Chondrocyte (in vitro differentiated cells): ENCODE results near the gene METTL13. TPM values are rescaled to one million over a fixed set of nuclear protein-coding genes. Genes with fewer than 3 reads are reported as not detected.

Experiments used
- DNase-seq: peaks from one replicate; pipeline ENCODE4 v3.0.0; 2021; ENCODE audit warnings: mixed read lengths, low spot score
- H3K27ac Mint-ChIP-seq: one replicate; pipeline ENCODE4 v1.8.0; 2021; ENCODE audit warnings: mild to moderate bottlenecking, moderate library complexity, mixed read lengths; ENCODE audit not compliant: unreplicated experiment
- H3K27me3 Mint-ChIP-seq: 2 replicates; pipeline ENCODE4 v1.8.0; 2021; ENCODE audit warnings: low read depth, mixed read lengths
- H3K36me3 Mint-ChIP-seq: 2 replicates; pipeline ENCODE4 v1.8.0; 2021; ENCODE audit warnings: low read depth, mixed read lengths
- H3K4me1 Mint-ChIP-seq: 2 replicates; pipeline ENCODE4 v1.8.0; 2021; ENCODE audit warnings: low read depth, mild to moderate bottlenecking, mixed read lengths
- H3K4me3 Mint-ChIP-seq: one replicate; pipeline ENCODE4 v1.8.0; 2021; ENCODE audit warnings: mild to moderate bottlenecking, moderate library complexity, mixed read lengths; ENCODE audit not compliant: unreplicated experiment
- H3K9me3 Mint-ChIP-seq: 2 replicates; pipeline ENCODE4 v1.8.0; 2021; ENCODE audit warnings: low read depth, mixed read lengths
- total RNA-seq: library from RNA; stranded (reverse); gene quantifications from 3 replicates; pipeline ENCODE4 v1.2.1, GENCODE V29; 2021
- TF ChIP-seq, protein P1 (sequence below): fragments of 200-600 bp; sonication (generic); IDR thresholded peaks from 2 replicates; pipeline ENCODE4 v1.5.0; 2021; ENCODE audit warnings: antibody characterized with exemption, mild to moderate bottlenecking, moderate library complexity

METTL13 gene
- total RNA-seq, 1 donor from 2014 or later, result 21.4 TPM

DNA sequence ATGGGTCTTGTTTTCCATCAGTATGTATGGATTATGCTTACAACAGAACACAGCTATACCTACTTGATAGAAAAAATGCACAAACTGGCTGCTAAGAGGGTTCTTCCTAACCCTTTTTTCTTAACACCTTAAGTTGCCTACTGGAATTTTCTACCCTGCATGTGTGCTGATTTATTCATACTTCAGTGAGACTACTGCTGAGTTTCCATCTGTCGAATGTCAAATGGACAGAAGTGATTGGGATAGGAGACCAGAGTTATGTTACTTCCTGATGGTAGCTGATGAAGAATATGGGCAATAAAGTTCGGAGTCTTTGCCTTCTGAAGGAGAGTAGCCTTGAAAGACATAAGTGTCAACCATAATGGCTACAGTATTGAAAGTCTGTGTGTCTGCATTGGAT, 53.4 kb downstream of the METTL13 start:
- TF ChIP-seq, protein P1, sequence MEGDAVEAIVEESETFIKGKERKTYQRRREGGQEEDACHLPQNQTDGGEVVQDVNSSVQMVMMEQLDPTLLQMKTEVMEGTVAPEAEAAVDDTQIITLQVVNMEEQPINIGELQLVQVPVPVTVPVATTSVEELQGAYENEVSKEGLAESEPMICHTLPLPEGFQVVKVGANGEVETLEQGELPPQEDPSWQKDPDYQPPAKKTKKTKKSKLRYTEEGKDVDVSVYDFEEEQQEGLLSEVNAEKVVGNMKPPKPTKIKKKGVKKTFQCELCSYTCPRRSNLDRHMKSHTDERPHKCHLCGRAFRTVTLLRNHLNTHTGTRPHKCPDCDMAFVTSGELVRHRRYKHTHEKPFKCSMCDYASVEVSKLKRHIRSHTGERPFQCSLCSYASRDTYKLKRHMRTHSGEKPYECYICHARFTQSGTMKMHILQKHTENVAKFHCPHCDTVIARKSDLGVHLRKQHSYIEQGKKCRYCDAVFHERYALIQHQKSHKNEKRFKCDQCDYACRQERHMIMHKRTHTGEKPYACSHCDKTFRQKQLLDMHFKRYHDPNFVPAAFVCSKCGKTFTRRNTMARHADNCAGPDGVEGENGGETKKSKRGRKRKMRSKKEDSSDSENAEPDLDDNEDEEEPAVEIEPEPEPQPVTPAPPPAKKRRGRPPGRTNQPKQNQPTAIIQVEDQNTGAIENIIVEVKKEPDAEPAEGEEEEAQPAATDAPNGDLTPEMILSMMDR, result no peak
- no peaks in the 10 kb centered on the region for H3K9me3 Mint-ChIP-seq
- peaks cover 1% of the 10 kb centered on the region for H3K36me3 Mint-ChIP-seq
- DNase-seq, result no peak
- no peak overlapping the region for H3K4me3 Mint-ChIP-seq
- H3K4me1 Mint-ChIP-seq, result no peaks in the 10 kb centered on the region
- H3K27me3 Mint-ChIP-seq, result no peaks in the 10 kb centered on the region
- no peak overlapping the region for H3K27ac Mint-ChIP-seq

DNA sequence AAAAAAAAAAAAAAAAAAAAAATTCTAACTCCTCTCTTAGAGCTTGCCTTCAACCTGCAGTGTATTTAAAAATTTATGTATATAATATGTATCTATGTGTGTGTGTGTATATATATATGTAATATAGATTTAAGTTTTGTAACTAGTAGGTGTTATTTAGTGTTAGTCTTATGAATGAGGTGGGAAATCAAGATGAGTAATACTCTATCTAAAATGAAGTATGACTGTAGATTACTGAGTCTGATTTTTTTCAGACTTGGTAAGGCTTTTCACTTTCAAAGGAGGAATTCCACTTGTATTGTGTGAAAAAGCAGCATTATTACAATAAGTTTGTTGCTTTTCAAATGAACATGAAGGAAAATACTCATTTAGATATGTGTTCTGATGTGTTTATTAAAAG, 54.4 kb downstream of the METTL13 start:
- peaks cover 5% of the 10 kb centered on the region for H3K4me1 Mint-ChIP-seq
- H3K27me3 Mint-ChIP-seq, result no peaks in the 10 kb centered on the region
- H3K27ac Mint-ChIP-seq, result no peak overlapping the region
- peaks cover 1% of the 10 kb centered on the region for H3K36me3 Mint-ChIP-seq
- H3K4me3 Mint-ChIP-seq, result no peak overlapping the region
- TF ChIP-seq, protein P1, result no peak
- DNase-seq, result no peak
- H3K9me3 Mint-ChIP-seq, result no peaks in the 10 kb centered on the region

DNA sequence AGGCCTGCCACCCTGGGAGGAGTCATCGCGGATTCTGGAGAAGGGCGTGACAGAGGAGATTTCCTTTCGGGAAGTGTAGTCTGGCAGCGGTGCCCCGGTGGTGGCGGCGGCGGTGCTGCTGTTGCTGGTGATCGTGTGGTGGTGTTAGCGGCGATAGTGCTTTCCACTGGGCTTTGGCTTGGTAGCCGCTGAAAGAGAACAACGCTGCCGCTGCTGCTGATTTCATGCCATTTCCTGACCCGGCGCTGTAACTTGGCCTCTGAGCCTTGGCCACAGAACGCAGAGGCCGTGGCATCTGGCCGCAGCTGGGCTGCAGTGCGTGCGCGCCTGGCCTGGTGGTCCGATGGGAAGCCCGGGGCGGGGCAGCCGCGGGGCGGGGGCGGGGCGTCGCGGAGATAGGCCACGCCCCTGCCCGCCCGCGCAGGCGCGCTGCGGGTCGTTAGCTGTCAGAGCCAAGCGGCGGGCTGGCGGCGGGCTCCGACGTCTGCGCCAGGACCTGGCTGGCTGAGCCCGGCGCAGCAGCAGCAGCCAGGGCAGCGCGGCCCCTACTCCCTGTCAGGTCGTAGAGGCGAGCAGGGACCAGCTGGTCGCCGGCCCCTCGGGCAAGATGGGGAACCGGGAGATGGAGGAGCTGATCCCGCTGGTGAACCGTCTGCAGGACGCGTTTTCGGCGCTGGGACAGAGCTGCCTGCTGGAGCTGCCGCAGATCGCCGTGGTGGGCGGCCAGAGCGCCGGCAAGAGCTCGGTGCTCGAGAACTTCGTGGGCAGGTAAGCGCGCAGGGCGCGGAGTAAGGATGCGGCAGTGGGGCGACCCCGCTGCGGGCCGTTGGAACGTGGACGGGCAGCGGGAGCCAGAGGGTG, 59.8 kb downstream of the METTL13 start, which contains the start of gene DNM3:
TSS of gene DNM3 (plus strand) at position 449 of the 861 bp plus-strand sequence. CDS start at position 608, 159 bp downstream.
- H3K9me3 Mint-ChIP-seq, result no peaks in the 10 kb centered on the region
- peaks cover 1% of the 10 kb centered on the region for H3K36me3 Mint-ChIP-seq
- H3K27ac Mint-ChIP-seq, result peak within 1 kb of the TSS; percentile 78
- DNase-seq, result peak; percentile 92
- H3K27me3 Mint-ChIP-seq, result peaks cover 17% of the 10 kb centered on the region
- TF ChIP-seq, protein P1, result no peak
- H3K4me3 Mint-ChIP-seq, result peak within 1 kb of the TSS; percentile 82
- H3K4me1 Mint-ChIP-seq, result peaks cover 17% of the 10 kb centered on the region

DNA sequence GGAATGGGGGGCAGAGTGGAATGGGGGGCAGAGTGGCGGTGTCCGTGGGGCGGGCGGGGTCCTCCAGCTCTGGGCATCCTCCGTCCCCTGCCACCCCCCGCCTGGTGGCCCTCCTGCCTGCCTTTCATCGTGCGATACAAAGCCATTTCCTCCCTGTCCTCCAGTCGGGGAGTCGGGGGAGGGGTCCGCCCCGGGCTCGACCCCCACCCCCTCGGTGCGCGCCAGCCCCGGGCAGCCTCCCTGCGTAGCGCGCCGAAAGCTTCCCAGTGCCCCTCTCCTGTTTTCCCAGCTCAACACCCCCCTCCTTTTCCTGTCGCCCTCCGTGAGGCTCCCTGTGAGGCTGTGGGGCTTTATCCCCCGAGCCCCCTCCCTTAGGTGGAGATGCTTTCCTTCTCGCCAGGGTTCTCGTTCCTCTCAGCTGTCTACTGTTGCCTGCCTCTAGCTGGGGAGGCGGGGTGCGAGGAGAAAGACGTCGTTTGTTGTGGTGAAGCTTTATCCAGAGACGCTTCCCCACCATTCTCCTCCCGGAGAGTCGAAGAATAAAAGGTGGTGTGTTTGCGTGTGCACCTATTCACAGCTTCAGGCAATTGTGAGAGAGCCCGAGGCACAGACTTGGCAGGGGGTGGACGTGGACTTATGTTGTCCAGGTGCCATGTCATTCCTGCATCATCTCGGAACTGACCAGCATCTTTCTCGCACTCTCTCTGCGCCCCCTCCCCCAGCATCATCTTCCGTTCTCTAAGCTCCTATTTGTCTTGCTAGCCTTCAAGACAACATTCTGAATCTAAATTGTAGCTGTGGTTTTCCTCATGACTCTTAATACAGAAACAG, 60.7 kb downstream of the METTL13 start:
- Mint-ChIP-seq H3K27ac (no peak overlapping the region), H3K4me3 (peak overlapping the region; percentile 82), H3K36me3 (no peaks in the 10 kb centered on the region), H3K4me1 (peaks cover 17% of the 10 kb centered on the region), H3K27me3 (peaks cover 17% of the 10 kb centered on the region), H3K9me3 (no peaks in the 10 kb centered on the region)
- TF ChIP-seq, protein P1, result no peak
- DNase-seq, result no peak

DNA sequence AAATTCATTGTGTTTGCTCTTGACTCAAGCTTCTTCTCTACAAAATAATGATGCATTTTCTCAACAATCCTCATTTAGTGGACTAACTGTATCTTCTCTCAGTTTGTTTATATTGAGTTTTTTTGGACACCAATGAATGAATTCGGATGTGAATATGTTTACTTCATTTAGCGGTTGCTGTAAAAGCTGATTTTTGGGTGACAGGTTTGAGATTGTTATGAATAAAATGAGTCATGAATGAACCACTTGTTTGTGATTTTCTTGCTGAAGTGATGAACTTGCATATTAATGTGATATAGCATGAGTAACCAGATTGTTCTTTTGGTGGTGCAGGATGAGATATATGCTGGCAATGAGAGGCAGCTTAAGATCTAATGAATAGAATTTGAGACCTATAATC, 62.9 kb downstream of the METTL13 start:
- Mint-ChIP-seq H3K27me3 (peaks cover 17% of the 10 kb centered on the region), H3K9me3 (no peaks in the 10 kb centered on the region), H3K4me3 (no peak overlapping the region), H3K27ac (no peak overlapping the region), H3K4me1 (peaks cover 17% of the 10 kb centered on the region), H3K36me3 (no peaks in the 10 kb centered on the region)
- TF ChIP-seq, protein P1, result no peak
- DNase-seq, result no peak
